HAP-1 (cell line): ENCODE results near the gene OR51D1.

Experiments
- DNase-seq, 2 experiments: peaks; one replicate each; pipeline ENCODE4 v3.0.0-alpha.2; 2016 to 2020; ENCODE audit warnings: low spot score in 2 of 2
- H3K27me3 ChIP-seq: fragments of 250-450 bp; sonication (Bioruptor Pico); 2 replicates; pipeline ENCODE4 v1.5.1; 2020; ENCODE audit warnings: low read depth, mild to moderate bottlenecking, moderate library complexity
- H3K36me3 ChIP-seq: fragments of 250-450 bp; sonication (Bioruptor Pico); replicated peaks from 2 replicates; pipeline ENCODE4 v1.5.1; 2020; ENCODE audit warnings: mild to moderate bottlenecking
- H3K4me1 ChIP-seq: fragments of 250-450 bp; sonication (Bioruptor Pico); 2 replicates; pipeline ENCODE4 v1.5.1; 2020; ENCODE audit warnings: mild to moderate bottlenecking
- H3K4me3 ChIP-seq: fragments of 250-450 bp; sonication (Bioruptor Pico); 2 replicates; pipeline ENCODE4 v1.5.1; 2020; ENCODE audit warnings: mild to moderate bottlenecking, moderate library complexity
- H3K9me3 ChIP-seq: fragments of 250-450 bp; sonication (Bioruptor Pico); 2 replicates; pipeline ENCODE4 v1.5.1; 2020; ENCODE audit warnings: mild to moderate bottlenecking, moderate library complexity
- in situ Hi-C: fragments of 300-500 bp; cut with MboI; formaldehyde crosslinking; loops from 3 replicates; pipeline ENCODE4 v1.14.3; 2020; ENCODE audit warnings: low sequenced_read_pairs, inconsistent platforms, mixed read lengths

OR51D1 gene

DNA sequence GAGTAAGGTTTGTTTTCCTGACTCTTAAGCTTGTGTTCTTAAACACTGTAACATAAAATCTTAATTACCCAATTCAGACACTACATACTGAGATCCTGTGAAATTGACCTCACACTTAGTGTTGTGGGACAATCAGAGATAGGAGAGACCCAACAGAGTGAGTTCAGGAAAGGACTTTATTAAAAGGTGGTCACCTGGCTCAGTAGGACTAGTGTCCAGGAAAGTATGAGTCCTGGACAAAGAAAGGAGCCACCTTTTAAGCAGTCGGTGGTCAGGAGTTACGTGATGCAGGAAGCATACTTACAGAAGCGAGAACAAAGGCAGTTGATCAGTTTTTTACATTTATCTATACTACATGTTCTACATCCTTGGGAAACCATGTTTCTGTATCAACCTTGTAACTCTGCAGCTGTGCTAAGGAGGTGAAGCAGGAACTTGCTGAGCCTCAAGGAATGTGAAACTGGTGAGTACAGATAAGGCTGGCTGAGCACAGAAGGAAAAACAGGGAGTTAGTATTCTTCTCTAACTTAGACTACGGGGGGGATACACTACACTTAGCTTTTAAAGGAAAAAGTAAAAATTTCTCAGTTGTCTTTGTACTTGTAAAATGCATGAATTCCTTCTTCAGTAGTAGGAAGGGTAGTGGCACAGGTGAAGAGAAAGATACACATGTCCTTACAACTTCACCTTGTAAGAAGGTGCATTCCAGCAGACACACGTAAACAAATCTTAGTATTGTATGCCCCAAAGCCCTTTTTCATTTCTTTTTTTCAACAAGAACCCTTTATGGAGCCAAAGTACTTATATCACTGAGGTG, 21.6 kb downstream of the OR51D1 start:
- in situ Hi-C loops, result no loop called here
- Histone ChIP-seq H3K4me1 (no peaks in the 10 kb centered on the region), H3K4me3 (no peak overlapping the region), H3K36me3 (no peaks in the 10 kb centered on the region), H3K9me3 (no peaks in the 10 kb centered on the region), H3K27me3 (no peaks in the 10 kb centered on the region)
- DNase-seq, result no peak

GRCh38 chr11:4662876-4663275, 25.6 kb downstream of the OR51D1 start:
- DNase-seq, result no peak
- peaks cover 6% of the 10 kb centered on the region; the same call in 1 of the 2 replicates for H3K27me3 ChIP-seq
- in situ Hi-C loops, result no loop called here
- H3K9me3 ChIP-seq, result no peaks in the 10 kb centered on the region
- no peak overlapping the region for H3K4me3 ChIP-seq
- no peaks in the 10 kb centered on the region for H3K4me1 ChIP-seq
- H3K36me3 ChIP-seq, result no peaks in the 10 kb centered on the region

- Histone ChIP-seq H3K4me3 (no peak overlapping the region), H3K9me3 (no peaks in the 10 kb centered on the region), H3K36me3 (no peaks in the 10 kb centered on the region), H3K4me1 (no peaks in the 10 kb centered on the region), H3K27me3 (peaks cover 6% of the 10 kb centered on the region; the same call in 1 of the 2 replicates)
- in situ Hi-C loops, result no loop called here
- no peak for DNase-seq
Measured at GRCh38 chr11:4664183-4664582, 26.9 kb downstream of the OR51D1 start.

DNA sequence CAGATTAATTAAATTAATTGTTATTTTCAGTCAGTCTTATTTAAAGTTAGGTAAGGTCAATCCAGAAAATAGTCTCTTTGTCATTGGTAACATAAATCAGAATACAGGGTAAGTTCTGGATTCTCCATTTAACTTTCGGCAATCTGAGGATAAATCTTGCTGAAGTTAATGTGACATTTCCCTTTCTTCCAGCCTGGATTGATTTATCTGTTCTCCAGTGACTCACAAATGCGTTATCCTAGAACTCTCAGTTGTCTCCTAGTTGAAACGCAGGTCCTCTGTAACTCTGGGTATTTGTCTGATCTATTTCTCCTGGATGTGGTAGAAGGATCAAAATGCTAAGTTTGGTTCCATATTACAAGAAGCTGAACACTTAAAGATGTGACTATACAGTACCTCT, 27.5 kb downstream of the OR51D1 start:
- in situ Hi-C loops, result no loop called here
- peaks cover 6% of the 10 kb centered on the region; the same call in 1 of the 2 replicates for H3K27me3 ChIP-seq
- H3K36me3 ChIP-seq, result no peaks in the 10 kb centered on the region
- no peaks in the 10 kb centered on the region for H3K9me3 ChIP-seq
- no peak for DNase-seq
- H3K4me1 ChIP-seq, result no peaks in the 10 kb centered on the region
- H3K4me3 ChIP-seq, result no peak overlapping the region

DNA sequence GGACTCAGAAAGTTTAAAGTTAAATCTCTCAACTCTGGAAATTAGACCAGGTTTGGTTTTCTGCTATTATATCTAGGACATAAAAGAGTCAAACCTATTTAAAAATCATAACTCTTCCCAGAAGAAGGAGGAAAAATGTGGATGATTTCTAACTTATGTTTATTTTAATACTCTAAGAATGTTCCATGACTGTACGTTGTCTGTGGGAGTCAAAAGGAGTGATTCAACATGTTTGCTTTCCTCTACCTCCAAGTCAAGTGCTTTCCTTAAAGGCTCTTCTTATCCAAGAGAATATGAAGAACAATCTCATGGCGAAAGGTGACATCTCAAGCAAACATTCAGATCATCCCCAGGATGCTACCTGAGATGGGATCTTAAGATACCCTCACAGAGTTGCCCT, 28.1 kb downstream of the OR51D1 start:
- H3K36me3 ChIP-seq, result no peaks in the 10 kb centered on the region
- peaks cover 6% of the 10 kb centered on the region; the same call in 1 of the 2 replicates for H3K27me3 ChIP-seq
- DNase-seq, result no peak
- in situ Hi-C loops, result no loop called here
- H3K9me3 ChIP-seq, result no peaks in the 10 kb centered on the region
- no peak overlapping the region for H3K4me3 ChIP-seq
- H3K4me1 ChIP-seq, result no peaks in the 10 kb centered on the region

GRCh38 chr11:4671741-4672140, 34.5 kb downstream of the OR51D1 start:
- Histone ChIP-seq H3K27me3 (no peaks in the 10 kb centered on the region), H3K36me3 (no peaks in the 10 kb centered on the region), H3K9me3 (no peaks in the 10 kb centered on the region), H3K4me1 (no peaks in the 10 kb centered on the region), H3K4me3 (no peak overlapping the region)
- in situ Hi-C loops, result no loop called here
- no peak for DNase-seq

DNA sequence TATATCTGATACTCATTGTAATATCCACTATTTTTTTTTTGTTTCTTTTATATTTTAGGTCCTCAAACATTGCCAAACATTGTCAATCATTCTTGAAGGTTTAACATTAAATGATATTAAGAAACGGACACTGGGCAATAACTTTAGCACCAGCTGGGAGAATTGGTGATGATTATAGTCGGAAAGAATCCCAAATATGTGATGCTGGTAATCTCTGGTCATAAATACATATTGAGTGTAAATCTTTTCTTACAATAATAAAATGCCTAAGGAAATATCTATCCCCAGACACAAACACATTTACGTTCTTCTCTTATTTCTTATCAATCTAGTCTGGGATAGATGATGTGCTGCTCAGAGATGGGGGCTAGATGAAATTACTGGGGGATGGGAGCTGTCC, 35.2 kb downstream of the OR51D1 start:
- no peak for DNase-seq
- no peaks in the 10 kb centered on the region for H3K27me3 ChIP-seq
- in situ Hi-C loops, result no loop called here
- no peak overlapping the region for H3K4me3 ChIP-seq
- H3K36me3 ChIP-seq, result no peaks in the 10 kb centered on the region
- H3K9me3 ChIP-seq, result no peaks in the 10 kb centered on the region
- H3K4me1 ChIP-seq, result no peaks in the 10 kb centered on the region

DNA sequence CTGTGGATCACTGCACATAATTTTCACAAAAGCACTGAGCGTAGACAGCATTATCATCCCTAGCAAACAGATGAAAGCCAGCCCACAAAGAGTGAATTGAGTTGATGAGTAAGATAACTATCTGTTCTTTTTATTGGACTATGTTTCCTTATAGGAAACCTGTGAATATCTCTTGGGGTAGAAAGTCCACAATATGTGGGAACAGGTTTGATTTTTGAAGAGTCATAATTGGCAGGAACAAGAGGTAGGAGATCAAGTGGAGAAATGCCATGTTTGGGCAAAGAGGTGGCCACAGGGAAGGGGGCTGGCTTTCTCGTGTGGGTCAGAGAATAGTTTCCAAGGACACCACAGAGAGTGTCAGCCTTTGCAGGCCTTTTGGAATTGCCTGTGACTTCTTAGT, 36.5 kb downstream of the OR51D1 start:
- Histone ChIP-seq H3K9me3 (no peaks in the 10 kb centered on the region), H3K36me3 (no peaks in the 10 kb centered on the region), H3K27me3 (no peaks in the 10 kb centered on the region), H3K4me3 (no peak overlapping the region), H3K4me1 (no peaks in the 10 kb centered on the region)
- DNase-seq, result no peak
- in situ Hi-C loops, result no loop called here

GRCh38 chr11:4677948-4678347, 40.7 kb downstream of the OR51D1 start:
- Histone ChIP-seq H3K27me3 (no peaks in the 10 kb centered on the region), H3K36me3 (no peaks in the 10 kb centered on the region), H3K9me3 (no peaks in the 10 kb centered on the region), H3K4me3 (no peak overlapping the region), H3K4me1 (no peaks in the 10 kb centered on the region)
- in situ Hi-C loops, result no loop called here
- no peak for DNase-seq

DNA sequence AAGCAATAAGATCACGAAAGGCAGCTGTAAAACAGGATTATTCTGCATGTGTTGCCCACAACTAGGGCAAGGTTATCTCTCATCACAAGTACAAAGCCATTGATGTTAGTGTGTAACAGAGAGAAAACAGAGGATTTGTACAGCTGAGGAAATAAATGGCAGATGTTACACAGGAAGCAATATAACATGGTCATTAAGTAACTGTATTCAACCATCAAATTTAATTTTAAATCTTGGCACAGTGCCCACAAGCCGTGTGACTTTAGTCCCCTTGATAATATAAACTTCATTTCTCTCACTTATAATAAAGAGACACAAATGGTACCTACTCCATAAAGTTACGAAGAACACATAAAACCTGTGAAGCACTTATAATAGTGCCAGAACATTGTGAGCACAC, 43.1 kb downstream of the OR51D1 start:
- Histone ChIP-seq H3K36me3 (no peaks in the 10 kb centered on the region), H3K4me3 (no peak overlapping the region), H3K27me3 (no peaks in the 10 kb centered on the region), H3K9me3 (no peaks in the 10 kb centered on the region), H3K4me1 (no peaks in the 10 kb centered on the region)
- in situ Hi-C loops, result no loop called here
- no peak for DNase-seq

GRCh38 chr11:4682623-4683419, 45.5 kb downstream of the OR51D1 start:
- in situ Hi-C loops, result no loop called here
- H3K27me3 ChIP-seq, result no peaks in the 10 kb centered on the region
- H3K36me3 ChIP-seq, result no peaks in the 10 kb centered on the region
- no peak for DNase-seq
- H3K4me1 ChIP-seq, result no peaks in the 10 kb centered on the region
- no peaks in the 10 kb centered on the region for H3K9me3 ChIP-seq
- no peak overlapping the region for H3K4me3 ChIP-seq

GRCh38 chr11:4684631-4685285, 47.5 kb downstream of the OR51D1 start:
- Histone ChIP-seq H3K27me3 (no peaks in the 10 kb centered on the region), H3K9me3 (no peaks in the 10 kb centered on the region), H3K4me1 (no peaks in the 10 kb centered on the region), H3K36me3 (no peaks in the 10 kb centered on the region), H3K4me3 (no peak overlapping the region)
- DNase-seq, result no peak
- in situ Hi-C loops, result no loop called here
